Measurements from ENCODE around the gene SLCO2A1. TPM values are rescaled to one million over a fixed set of nuclear protein-coding genes. Genes with fewer than 3 reads are reported as not detected.

SLCO2A1 gene
- polyA plus RNA-seq, 3 donors: 16.9 to 24.6 (median 17.6) TPM

DNA sequence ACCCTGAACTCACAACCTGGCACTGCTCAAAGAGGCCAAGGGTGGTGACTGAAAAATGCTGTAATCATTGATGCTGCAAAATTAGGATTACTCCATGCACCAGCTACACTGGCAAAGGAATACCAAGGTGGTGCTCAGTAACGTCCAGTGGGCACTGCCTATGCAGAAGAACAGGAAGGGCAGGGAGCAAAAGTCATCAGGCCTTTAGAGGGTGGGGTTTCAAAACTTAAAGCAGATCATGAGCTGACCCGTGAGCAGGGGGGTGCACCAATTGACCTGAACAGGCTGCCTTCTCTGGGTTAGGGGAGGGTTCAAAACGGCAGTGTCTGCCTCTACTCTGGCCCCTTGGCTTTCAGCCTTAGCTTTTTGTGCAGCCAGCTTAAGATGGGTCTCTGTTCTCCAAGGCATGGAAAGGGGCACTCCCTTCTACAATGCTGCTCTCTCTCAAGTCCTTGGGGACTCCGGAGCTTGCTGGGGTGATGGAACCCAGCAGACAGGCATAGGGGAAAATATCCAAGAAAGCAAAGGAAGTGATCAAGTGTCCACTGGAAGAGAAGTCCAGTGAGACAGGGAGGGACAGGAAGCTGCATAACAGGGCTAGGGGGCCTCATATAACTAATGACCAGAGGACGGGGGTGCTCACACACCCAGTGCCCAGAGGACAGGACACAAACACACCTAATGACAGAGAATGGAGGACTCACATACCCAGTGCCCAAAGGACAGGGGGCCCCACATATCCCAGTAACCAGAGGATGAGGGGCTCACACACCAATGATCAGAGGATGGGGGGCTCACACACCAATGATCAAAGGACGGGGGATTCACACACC, 145.5 kb downstream of the SLCO2A1 start:
- no peak for DNase-seq (ENCODE audit: extremely low read depth in 1 of 11, low read depth in 9 of 11, low spot score in 4 of 11)

DNA sequence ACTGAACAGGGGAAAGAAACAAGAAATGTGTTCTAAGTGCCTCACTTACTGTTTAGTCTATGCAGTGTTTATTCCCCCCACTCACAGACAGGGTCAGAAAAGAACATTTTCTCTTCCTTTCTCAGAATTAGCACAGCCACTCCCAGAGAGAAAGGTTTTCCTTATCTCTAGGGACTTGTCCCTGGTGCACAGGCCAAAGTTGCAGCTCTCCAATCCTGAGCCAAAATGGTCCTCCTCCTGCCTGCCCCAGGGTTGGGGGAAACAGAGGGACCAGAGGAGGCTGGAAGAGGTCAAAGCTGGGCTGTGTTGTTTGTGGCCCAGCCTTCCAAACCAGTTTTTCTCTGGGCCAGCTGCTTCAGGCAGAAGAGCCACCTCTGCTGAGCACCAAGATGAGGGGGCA, 146.1 kb downstream of the SLCO2A1 start:
- DNase-seq (ENCODE audit: extremely low read depth in 1 of 11, low read depth in 9 of 11, low spot score in 4 of 11): no peak

DNA sequence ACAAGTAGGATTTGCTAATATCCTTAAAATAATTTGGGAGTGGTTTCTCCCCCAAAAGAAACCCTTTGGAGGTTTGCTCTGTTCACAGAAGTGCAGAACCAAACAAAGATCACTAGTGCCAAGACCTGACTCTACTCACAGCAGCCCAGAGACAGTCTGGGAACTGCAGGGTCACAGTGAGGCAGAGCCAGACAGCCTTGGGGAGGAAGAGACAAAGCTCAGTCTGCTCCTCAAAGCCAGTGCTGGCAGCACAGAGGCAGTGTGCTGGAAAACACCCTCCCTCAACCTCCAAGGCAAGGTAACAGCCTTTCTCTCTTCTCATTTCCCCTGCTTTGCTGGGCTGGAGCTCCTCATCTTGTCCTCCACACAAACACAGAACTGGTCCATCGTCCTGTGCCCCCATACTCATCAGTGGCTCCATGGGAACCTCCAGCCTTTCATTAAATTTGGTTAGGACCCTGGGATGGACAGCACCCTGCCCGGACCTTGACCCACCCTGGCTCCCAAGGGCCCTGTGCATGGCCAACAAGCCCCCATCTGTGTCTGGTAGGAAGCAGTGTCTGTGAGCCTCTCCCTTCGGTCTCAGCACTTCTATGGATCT, 146.6 kb downstream of the SLCO2A1 start:
- no peak for DNase-seq (ENCODE audit: extremely low read depth in 1 of 11, low read depth in 9 of 11, low spot score in 4 of 11)

DNA sequence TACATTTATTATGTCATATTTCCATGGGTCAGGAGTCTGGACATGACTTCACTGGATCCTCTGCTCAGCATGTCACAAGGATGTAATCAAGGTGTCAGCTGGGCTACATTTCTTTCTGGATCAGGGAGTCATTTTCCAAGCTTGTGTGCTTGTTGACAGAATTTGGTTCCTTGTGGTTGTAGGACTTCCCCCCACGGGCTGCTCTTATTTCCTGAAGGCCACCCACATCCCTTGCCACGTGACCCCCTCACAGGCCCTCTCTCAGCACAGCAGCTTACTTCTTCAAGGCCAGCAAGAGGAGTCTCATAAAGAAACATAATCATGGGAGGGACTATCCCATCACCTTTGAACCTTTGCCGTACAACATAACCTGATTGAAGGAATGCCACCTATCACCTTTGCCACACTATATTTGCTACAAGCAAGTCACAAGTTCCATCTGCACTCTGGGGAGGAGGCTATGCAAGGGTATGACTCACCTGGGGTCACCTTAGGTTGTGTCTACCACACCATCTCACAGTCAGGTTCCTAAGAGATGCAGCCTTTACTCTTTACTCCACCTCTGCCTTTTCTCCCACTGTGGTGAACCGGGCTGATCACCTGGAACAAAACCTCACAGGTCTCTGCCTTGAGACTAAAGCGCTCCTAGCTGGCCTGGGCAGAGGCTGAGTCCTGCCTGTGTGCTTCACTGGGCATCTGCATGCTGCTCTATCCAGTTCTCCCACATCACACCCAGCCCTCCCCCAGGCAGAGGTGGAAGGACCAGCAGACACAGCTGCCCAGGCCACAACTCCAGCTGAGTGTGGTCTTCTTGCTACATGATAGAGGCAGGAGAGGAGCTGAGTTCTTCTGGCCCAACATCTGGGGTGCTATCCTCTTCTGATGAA, 147.5 kb downstream of the SLCO2A1 start:
- DNase-seq (ENCODE audit: extremely low read depth in 1 of 11, low read depth in 9 of 11, low spot score in 4 of 11): no peak

DNA sequence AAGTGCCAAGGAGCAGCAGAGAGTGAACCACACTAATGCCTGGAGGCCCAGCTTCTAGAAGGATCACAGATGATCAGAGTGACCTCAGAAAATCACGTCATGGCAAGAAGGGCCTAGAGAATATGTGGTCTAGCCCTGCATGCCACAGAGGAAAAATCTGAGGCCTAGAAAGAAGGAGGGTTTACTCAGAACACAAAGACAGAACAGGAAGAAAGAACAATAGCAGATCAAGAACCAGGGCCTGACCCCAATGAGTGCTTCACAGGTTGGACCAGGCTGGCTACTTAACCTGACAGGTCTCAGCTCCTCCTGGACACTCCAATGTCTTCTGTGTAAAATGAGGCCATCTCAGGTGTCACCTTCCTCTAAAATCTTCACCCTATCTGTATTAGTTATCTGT, 148.2 kb downstream of the SLCO2A1 start:
- DNase-seq (ENCODE audit: extremely low read depth in 1 of 11, low read depth in 9 of 11, low spot score in 4 of 11): no peak

DNA sequence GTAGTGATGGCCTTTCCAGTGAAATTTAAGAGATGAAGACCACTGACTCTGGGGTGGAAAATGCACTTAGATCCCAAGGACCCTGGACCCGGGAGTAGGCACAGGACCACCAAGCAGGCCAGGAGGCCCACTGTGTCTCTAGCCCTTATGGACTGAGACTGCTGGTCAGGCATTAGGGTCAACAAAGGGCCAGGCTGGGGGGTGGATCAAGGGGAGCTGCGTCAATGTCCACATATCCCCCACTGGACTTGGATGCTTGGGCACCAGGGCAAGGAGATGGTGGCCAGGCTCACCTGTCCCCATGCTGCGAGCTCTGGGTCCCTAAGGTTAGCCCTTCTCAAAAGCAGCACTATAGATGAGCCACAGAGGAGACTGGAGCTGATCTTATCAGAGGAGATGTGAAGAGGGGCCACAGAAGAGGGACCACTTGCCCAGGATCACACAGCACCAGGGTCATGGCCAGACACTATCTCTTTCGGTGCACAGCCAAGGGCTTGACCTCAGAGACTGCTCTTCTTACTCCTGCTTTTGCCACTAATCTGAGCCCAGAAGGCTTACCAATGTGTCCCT, 148.8 kb downstream of the SLCO2A1 start:
- no peak for DNase-seq (ENCODE audit: extremely low read depth in 1 of 11, low read depth in 9 of 11, low spot score in 4 of 11)

DNA sequence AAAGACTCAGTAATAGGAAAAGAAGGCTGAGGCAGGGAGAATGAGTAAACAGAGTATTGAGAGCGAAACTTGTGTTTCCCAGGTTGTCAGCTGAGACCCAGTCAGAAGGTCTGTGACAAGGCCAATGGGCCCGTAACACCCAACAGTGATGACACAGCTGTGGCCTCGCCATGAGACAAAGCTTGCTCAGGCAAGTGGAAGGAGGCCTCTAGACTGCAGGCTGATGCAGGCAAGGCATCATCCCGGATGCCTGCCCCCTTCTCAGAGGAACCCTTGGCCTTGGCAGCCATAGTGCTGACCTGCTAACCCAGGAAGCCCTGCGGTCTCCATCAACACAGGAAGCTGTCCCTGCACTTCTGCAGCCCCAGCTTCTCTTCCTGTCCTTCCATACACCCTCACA, 149.4 kb downstream of the SLCO2A1 start:
- DNase-seq (ENCODE audit: extremely low read depth in 1 of 11, low read depth in 9 of 11, low spot score in 4 of 11): no peak

DNA sequence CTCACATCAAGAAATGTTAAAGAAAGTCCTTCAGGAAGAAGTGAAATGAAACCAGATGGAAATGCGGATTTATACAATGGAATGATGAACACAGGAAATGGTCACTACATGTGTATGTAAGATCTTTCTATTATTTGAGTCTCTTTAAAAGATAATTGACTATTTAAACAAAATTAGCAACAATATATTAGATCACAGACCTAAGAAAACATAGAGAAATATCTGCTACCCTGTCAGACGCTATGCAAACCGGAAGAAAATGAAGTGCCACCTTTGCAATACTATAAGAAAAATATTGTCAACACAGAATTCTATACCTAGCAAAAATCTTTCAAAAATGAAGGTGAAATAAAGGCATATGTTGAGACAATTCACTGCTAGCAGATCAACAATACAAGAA, 151.2 kb downstream of the SLCO2A1 start:
- DNase-seq (ENCODE audit: extremely low read depth in 1 of 11, low read depth in 9 of 11, low spot score in 4 of 11): no peak

Other genes with a start within 250 kb of the SLCO2A1 start
- 10 to 100 TPM; 48.8 to 56.5 (median 52.7) TPM for gene SRPRB, start 224.1 kb downstream of the SLCO2A1 start, polyA plus RNA-seq (ENCODE audit: insufficient read length in 3 of 3)
- gene RAB6B, start 134.0 kb downstream of the SLCO2A1 start, polyA plus RNA-seq (ENCODE audit: insufficient read length in 3 of 3): 10 to 100 TPM; 16.4 to 18.9 (median 18.3) TPM
- 100 to 1,000 TPM in 1 of 3 donors, 10 to 100 TPM in 2; 92.1 to 102 (median 92.9) TPM for gene RYK, start 220.9 kb upstream of the SLCO2A1 start, polyA plus RNA-seq (ENCODE audit: insufficient read length in 3 of 3)